Endothelial cell of umbilical vein (primary cell): ENCODE results near the gene NRXN3. TPM values are rescaled to one million over a fixed set of nuclear protein-coding genes. Genes with fewer than 3 reads are reported as not detected.

ENCODE experiments used
- BruUV-seq: library from RNA; stranded (reverse); fragments of 400-500 nt; replicated peaks from 2 replicates; lab custom pipeline; 2021; lab: Mats Ljungman, UMichigan
- CTCF ChIA-PET: fragments of 300-600, 350-600 bp; sonication (Branson Sonifier 250); formaldehyde crosslinking; loops from one replicate; lab custom pipeline; 2021; ENCODE audit warnings: antibody characterized with exemption, inconsistent platforms; lab: Charles Lee
- POLR2A ChIA-PET: fragments of 300-600, 350-600 bp; sonication (Branson Sonifier 250); formaldehyde crosslinking; loops from one replicate; lab custom pipeline; 2021; ENCODE audit warnings: antibody characterized with exemption, inconsistent platforms; lab: Charles Lee
- DNase-seq: peaks from one replicate; pipeline ENCODE4 v3.0.0-alpha.2; 2011; ENCODE audit warnings: low read depth, low spot score
- FAIRE-seq: peaks from 2 replicates; lab custom pipeline; 2011; peaks lifted over from hg19 to GRCh38; lab: Jason Lieb, UNC
- H2AFZ ChIP-seq: 2 replicates; pipeline ENCODE4 v1.6.0; 2012; ENCODE audit warnings: low read depth, low read length, control low read depth, inconsistent platforms
- H3K27ac ChIP-seq: 2 replicates; pipeline ENCODE4 v1.5.1; 2011; ENCODE audit warnings: low read depth, mild to moderate bottlenecking, control low read depth, low read length, moderate library complexity; ENCODE audit not compliant: insufficient read depth
- H3K27me3 ChIP-seq, 2 experiments: 2 replicates each; pipeline versions ENCODE4 v1.6.0 to v1.6.1; 2011; ENCODE audit warnings: low read length in 2 of 2, mixed read lengths in 1 of 2; ENCODE audit not compliant: control insufficient read depth in 2 of 2, insufficient read depth in 2 of 2
- H3K36me3 ChIP-seq, 2 experiments: 2 replicates in 1 of 2; 3 replicates in 1 of 2; pipeline ENCODE4 v1.5.1; 2011; ENCODE audit warnings: low read length in 2 of 2, mild to moderate bottlenecking in 1 of 2, moderate library complexity in 1 of 2; ENCODE audit not compliant: control insufficient read depth in 2 of 2, insufficient read depth in 2 of 2; ENCODE audit errors: extremely low read depth in 1 of 2
- H3K4me1 ChIP-seq: 3 replicates; pipeline ENCODE4 v1.5.1; 2011; ENCODE audit warnings: mild to moderate bottlenecking, low read length; ENCODE audit not compliant: control insufficient read depth, insufficient read depth; ENCODE audit errors: extremely low read depth
- H3K4me2 ChIP-seq: 2 replicates; pipeline ENCODE4 v1.6.1; 2011; ENCODE audit warnings: low read length, control low read depth, mixed read lengths; ENCODE audit not compliant: insufficient read depth
- H3K4me3 ChIP-seq, 3 experiments: fragments of 200-600 bp in 1 of 3; sonication (generic), shearing (Covaris generic) in 1 of 3; replicated peaks in 1 of 3; 2 replicates each; pipeline ENCODE4 v1.5.1; 2011 to 2016; ENCODE audit warnings: control low read depth in 3 of 3, low read length in 3 of 3, mild to moderate bottlenecking in 2 of 3, inconsistent platforms in 1 of 3, low read depth in 1 of 3, moderate library complexity in 1 of 3; ENCODE audit not compliant: insufficient read depth in 1 of 3
- H3K79me2 ChIP-seq: 2 replicates; pipeline ENCODE4 v1.6.0; 2012; ENCODE audit warnings: low read length, inconsistent platforms; ENCODE audit not compliant: control insufficient read depth, insufficient read depth
- H3K9ac ChIP-seq: replicated peaks from 2 replicates; pipeline ENCODE3; 2011; ENCODE audit warnings: low read length, control low read depth; ENCODE audit not compliant: insufficient read depth; ENCODE audit errors: extremely low read depth
- H3K9me1 ChIP-seq: replicated peaks from 3 replicates; pipeline ENCODE4 v1.6.0; 2011; ENCODE audit warnings: mild to moderate bottlenecking, low read length; ENCODE audit not compliant: control insufficient read depth, insufficient read depth; ENCODE audit errors: extremely low read depth
- H3K9me3 ChIP-seq: replicated peaks from 2 replicates; pipeline ENCODE4 v1.5.1; 2012; ENCODE audit warnings: low read length, inconsistent platforms; ENCODE audit not compliant: control insufficient read depth, insufficient read depth
- H4K20me1 ChIP-seq: replicated peaks from 2 replicates; pipeline ENCODE3; 2011; ENCODE audit warnings: mild to moderate bottlenecking, low read length; ENCODE audit not compliant: control insufficient read depth, insufficient read depth; ENCODE audit errors: extremely low read depth
- EZH2 ChIP-seq: IDR thresholded peaks from 2 replicates; pipeline ENCODE4 v1.6.1; 2012; ENCODE audit warnings: borderline replicate concordance, low read depth, mild to moderate bottlenecking, moderate library complexity, low read length, inconsistent platforms; ENCODE audit not compliant: severe bottlenecking
- FOS ChIP-seq: IDR thresholded peaks from 2 replicates; pipeline ENCODE4 v1.6.1; 2011; ENCODE audit warnings: mild to moderate bottlenecking, low read length, moderate library complexity, borderline replicate concordance; ENCODE audit not compliant: insufficient read depth
- GATA2 ChIP-seq: IDR thresholded peaks from 2 replicates; pipeline ENCODE4 v1.7.0; 2011; ENCODE audit warnings: low read depth, mild to moderate bottlenecking, moderate library complexity, mixed read lengths, low read length; ENCODE audit not compliant: insufficient read length, insufficient read depth
- JUN ChIP-seq: IDR thresholded peaks from 2 replicates; pipeline ENCODE4 v1.6.1; 2011; ENCODE audit warnings: borderline replicate concordance, low read depth; ENCODE audit not compliant: insufficient read length, insufficient read depth
- MYC ChIP-seq: IDR thresholded peaks from one replicate; pipeline ENCODE4 v1.6.1; 2011; ENCODE audit warnings: mild to moderate bottlenecking, low read depth, low read length
- POLR2A ChIP-seq: IDR thresholded peaks from 2 replicates; pipeline ENCODE4 v1.6.1; 2012; ENCODE audit warnings: low read depth, mild to moderate bottlenecking, control low read depth, low read length
- POLR2AphosphoS5 ChIP-seq: IDR thresholded peaks from 2 replicates; pipeline ENCODE4 v1.6.1; 2012; ENCODE audit warnings: low read depth, mild to moderate bottlenecking, control low read depth, low read length, moderate library complexity; ENCODE audit not compliant: insufficient read depth
- dilution Hi-C: fragments of 300-500 bp; cut with MboI; formaldehyde crosslinking; loops from one replicate; pipeline ENCODE4 v1.15.0; 2019; ENCODE audit warnings: low sequenced_read_pairs; ENCODE audit not compliant: extremely low pct_ligation_motif_present
- intact Hi-C: fragments of 100-400 bp; cut with micrococcal nuclease; formaldehyde crosslinking; loops from one replicate; pipeline ENCODE4 v1.10.0; 2022
- polyA plus RNA-seq, 4 experiments: library from polyadenylated mRNA; depleted of rRNA in 3 of 4; stranded (reverse) in 3 of 4; unstranded in 1 of 4; fragments of >200 nt; gene quantifications; 2 replicates each; pipeline versions ENCODE4 v1.2.1 to v1.2.3, GENCODE V29; 2011 to 2012; ENCODE audit warnings: missing spikeins in 1 of 4
- total RNA-seq: library from RNA; stranded (reverse); gene quantifications from 2 replicates; pipeline ENCODE4 v1.2.3, GENCODE V29; 2021
- TF ChIP-seq, protein P1 (sequence below): IDR thresholded peaks from 2 replicates; pipeline ENCODE4 v1.6.1; 2011; ENCODE audit not compliant: insufficient read depth, insufficient read length
- TF ChIP-seq, protein P2 (sequence below), 2 donors: IDR thresholded peaks; 1 replicate in 1 of 2; 2 replicates in 1 of 2; pipeline ENCODE4 v1.5.1; 2011; ENCODE audit warnings: low read length in 2 of 2, mild to moderate bottlenecking in 2 of 2, moderate library complexity in 2 of 2, control low read depth in 1 of 2, inconsistent platforms in 1 of 2, low read depth in 1 of 2; ENCODE audit not compliant: insufficient read depth in 1 of 2; ENCODE audit errors: extremely low read depth in 1 of 2

The NRXN3 gene
- total and polyA plus RNA-seq, 2 donors (not counting 3 experiments of a cell fraction or from before 2014, with no cell fraction given) = 0.72 to 4.2 TPM

DNA sequence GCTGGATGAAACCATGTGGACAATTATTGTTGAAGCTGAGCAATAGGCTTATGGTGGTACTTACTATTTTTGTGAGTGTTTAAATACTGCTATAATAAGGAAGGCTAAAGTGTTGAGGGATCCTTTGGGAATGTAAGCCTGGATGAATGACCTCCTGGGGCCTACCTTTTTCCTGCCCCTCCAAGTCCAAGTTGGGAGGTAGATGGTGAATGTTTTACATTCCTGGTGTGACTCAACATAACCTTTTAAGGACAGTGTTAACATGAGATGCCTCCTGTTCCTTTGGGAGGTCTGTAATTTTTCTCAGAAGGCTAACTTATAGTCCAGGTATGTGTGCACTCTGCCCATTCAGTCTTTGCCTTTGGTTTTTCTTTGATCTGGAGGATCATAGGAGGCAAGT, 315.9 kb downstream of the NRXN3 start:
- DNase-seq = no peak
- Histone ChIP-seq H3K4me3 (no peak overlapping the region), H3K27me3 (no peaks in the 10 kb centered on the region), H3K27ac (no peak overlapping the region), H3K36me3 (no peaks in the 10 kb centered on the region), H3K4me1 (no peaks in the 10 kb centered on the region), H3K4me2 (no peak overlapping the region), H3K9me1 (no peaks in the 10 kb centered on the region), H3K79me2 (no peaks in the 10 kb centered on the region), H2AFZ (no peak overlapping the region), H4K20me1 (no peaks in the 10 kb centered on the region), H3K9me3 (no peaks in the 10 kb centered on the region), H3K9ac (no peak overlapping the region)
- POLR2A ChIA-PET = no interaction called here
- intact Hi-C loops = no loop called here
- TF ChIP-seq, protein P1, sequence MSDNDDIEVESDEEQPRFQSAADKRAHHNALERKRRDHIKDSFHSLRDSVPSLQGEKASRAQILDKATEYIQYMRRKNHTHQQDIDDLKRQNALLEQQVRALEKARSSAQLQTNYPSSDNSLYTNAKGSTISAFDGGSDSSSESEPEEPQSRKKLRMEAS = no peak
- TF ChIP-seq FOS (no peak), GATA2 (no peak), JUN (no peak), POLR2A (no peak), MYC (no peak), EZH2 (no peak), POLR2AphosphoS5 (no peak)
- TF ChIP-seq, protein P2, sequence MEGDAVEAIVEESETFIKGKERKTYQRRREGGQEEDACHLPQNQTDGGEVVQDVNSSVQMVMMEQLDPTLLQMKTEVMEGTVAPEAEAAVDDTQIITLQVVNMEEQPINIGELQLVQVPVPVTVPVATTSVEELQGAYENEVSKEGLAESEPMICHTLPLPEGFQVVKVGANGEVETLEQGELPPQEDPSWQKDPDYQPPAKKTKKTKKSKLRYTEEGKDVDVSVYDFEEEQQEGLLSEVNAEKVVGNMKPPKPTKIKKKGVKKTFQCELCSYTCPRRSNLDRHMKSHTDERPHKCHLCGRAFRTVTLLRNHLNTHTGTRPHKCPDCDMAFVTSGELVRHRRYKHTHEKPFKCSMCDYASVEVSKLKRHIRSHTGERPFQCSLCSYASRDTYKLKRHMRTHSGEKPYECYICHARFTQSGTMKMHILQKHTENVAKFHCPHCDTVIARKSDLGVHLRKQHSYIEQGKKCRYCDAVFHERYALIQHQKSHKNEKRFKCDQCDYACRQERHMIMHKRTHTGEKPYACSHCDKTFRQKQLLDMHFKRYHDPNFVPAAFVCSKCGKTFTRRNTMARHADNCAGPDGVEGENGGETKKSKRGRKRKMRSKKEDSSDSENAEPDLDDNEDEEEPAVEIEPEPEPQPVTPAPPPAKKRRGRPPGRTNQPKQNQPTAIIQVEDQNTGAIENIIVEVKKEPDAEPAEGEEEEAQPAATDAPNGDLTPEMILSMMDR (IDR thresholded peaks at IDR 0.05; ENCODE audit: extremely low read depth in 1 of 2, insufficient read depth in 1 of 2, low read depth in 1 of 2, low read length in 2 of 2) = no peak
- dilution Hi-C loops = no loop called here
- BruUV-seq = no TSS peak
- no peak for FAIRE-seq
- CTCF ChIA-PET = no interaction called here
